GM23248 (cell line): ENCODE data around the gene TRIM62.

Experiments
- EZH2 ChIP-seq: fragments of 200-600 bp; sonication (generic); IDR thresholded peaks from 2 replicates; pipeline ENCODE4 v1.6.1; 2018; ENCODE audit warnings: antibody characterized with exemption, mild to moderate bottlenecking; ENCODE audit not compliant: insufficient read depth, poor library complexity, severe bottlenecking
- EZH2phosphoT487 ChIP-seq: fragments of 200-600 bp; sonication (generic); IDR thresholded peaks from 2 replicates; pipeline ENCODE4 v1.6.1; 2018; ENCODE audit warnings: antibody characterized with exemption, moderate library complexity, mild to moderate bottlenecking, low read depth; ENCODE audit not compliant: insufficient read depth

DNA sequence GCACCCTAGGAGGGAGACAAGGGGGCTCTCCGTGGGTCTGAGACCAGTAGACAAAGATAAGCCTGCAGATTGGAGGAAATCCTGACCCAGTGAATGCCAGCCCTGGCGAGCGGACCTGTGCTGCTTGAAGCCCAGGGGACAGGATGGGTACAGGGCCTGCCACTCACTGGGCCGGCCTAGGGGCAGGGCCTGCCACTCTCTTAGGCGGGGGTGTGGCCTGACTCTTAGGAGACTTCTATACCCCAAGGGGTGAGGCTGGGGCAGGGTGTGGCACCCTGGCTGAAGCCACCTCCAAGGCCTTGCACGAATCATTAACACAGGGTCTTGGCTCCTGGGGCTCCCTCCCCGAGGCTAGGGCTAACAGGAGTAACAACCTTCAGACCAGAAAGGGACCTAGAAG, 30.7 kb downstream of the TRIM62 start:
- no peak for TF ChIP-seq EZH2phosphoT487
- TF ChIP-seq EZH2: no peak
